Heart right ventricle (tissue), 16 donors: ENCODE data around the gene CD37. TPM values are rescaled to one million over a fixed set of nuclear protein-coding genes. Genes with fewer than 3 reads are reported as not detected.

Experiments used
- ATAC-seq, 8 donors: fragments of 200-7000 bp; cut with Tn5 transposase; one replicate each; pipeline ENCODE4 v1.9.1; 2020; ENCODE audit warnings: mild to moderate bottlenecking in 8 of 8, moderate library complexity in 8 of 8, moderate number of reproducible peaks in 1 of 8
- DNase-seq, 2 donors: peaks; one replicate each; pipeline ENCODE4 v3.0.0-alpha.2; 2020
- H3K27ac ChIP-seq, 10 donors: fragments of 200-600 bp; sonication (generic) in 2 of 10; one replicate each; pipeline versions ENCODE4 v1.5.0 to v1.8.0; 2020 to 2022; ENCODE audit warnings: mild to moderate bottlenecking in 3 of 10
- H3K27me3 ChIP-seq, 7 donors: fragments of 200-600 bp; one replicate each; pipeline ENCODE4 v1.8.0; 2021 to 2022; ENCODE audit warnings: mild to moderate bottlenecking in 2 of 7
- H3K36me3 ChIP-seq, 9 donors: fragments of 200-600 bp; sonication (generic) in 1 of 9; one replicate each; pipeline versions ENCODE4 v1.5.0 to v1.8.0; 2020 to 2022; ENCODE audit warnings: mild to moderate bottlenecking in 2 of 9
- H3K4me1 ChIP-seq, 9 donors: fragments of 200-600 bp; sonication (generic) in 1 of 9; one replicate each; pipeline versions ENCODE4 v1.5.0 to v1.8.0; 2020 to 2022; ENCODE audit warnings: mild to moderate bottlenecking in 4 of 9
- H3K4me3 ChIP-seq, 10 donors: fragments of 200-600 bp; sonication (generic) in 2 of 10; one replicate each; pipeline versions ENCODE4 v1.5.0 to v1.8.0; 2020 to 2022; ENCODE audit warnings: mild to moderate bottlenecking in 7 of 10, moderate library complexity in 2 of 10
- H3K9me3 ChIP-seq, 11 donors: fragments of 200-600 bp in 10 of 11; sonication (generic) in 2 of 11; one replicate each; pipeline versions ENCODE4 v1.5.0 to v1.8.0; 2013 to 2022; ENCODE audit warnings: mild to moderate bottlenecking in 2 of 11, control low read depth in 1 of 11, moderate library complexity in 1 of 11
- CTCF ChIP-seq, 9 donors: fragments of 200-600 bp; sonication (generic) in 2 of 9; IDR thresholded peaks; one replicate each; pipeline versions ENCODE4 v1.5.0 to v1.8.0; 2021 to 2022; ENCODE audit warnings: antibody characterized with exemption in 9 of 9, mild to moderate bottlenecking in 5 of 9, moderate library complexity in 1 of 9
- WGBS, 2 donors: extraction: QIAGEN DNeasy Blood & Tissue Kit; methylation state at CpG; one replicate each; pipeline ENCODE4 v1.1.7; 2013; ENCODE audit warnings: inconsistent platforms in 1 of 2; 5-methylcytosine and 5-hydroxymethylcytosine counted together
- intact Hi-C, 10 donors: fragments of 100-400 bp; cut with DNase I; formaldehyde crosslinking; loops; one replicate each; pipeline versions ENCODE4 v1.11.1 to v1.14.2; 2022
- polyA plus RNA-seq, 2 donors: library from polyadenylated mRNA; stranded (reverse); fragments of 200-250 nt; gene quantifications; one replicate each; pipeline ENCODE4 v1.2.3, GENCODE V29; 2013
- total RNA-seq, 10 donors: library from RNA; stranded (reverse); fragmentation: NEBNext Ultra II Directional in 3 of 10; extraction: Animal tissue kit (Norgen Biotek cat#: 25700) in 3 of 10; gene quantifications; one replicate each; pipeline versions ENCODE4 v1.2.1 to v1.2.4, GENCODE V29; 2021 to 2023
- donor health status: Arrhythmogenic right ventricular cardiomyopathy.
- donor health status: ischemic (EF 13 %, LVEDD 7.1; RV severe dilation, severe dysfunction).
- donor health status: healthy with polysubstance abuse.
- donor health status: DM: no; HTN: yes; CAD: no.
- donor health status: DM: no; HTN: no; CAD: no.
- donor health status: ischemic (EF 25% LVEDD 6.9; RV normal size, moderate dysfunction).
- donor health status: ischemic (EF 25% LVEDD 5.7; RV mildly dilated, moderate dysfunction).
- donor health status: healthy.
- donor health status: DM: yes; HTN: yes; CAD: no.
- donor health status: Ischemic cardiomyopathy.
- donor health status: ischemic (EF 35%, LVEDD 5.7; RV mildly dilated, moderate dysfunction).
- donor health status: nonischemic (EF 11% LVEDD 7.7; RV severe dilation, severe dysfunction).
- donor health status: DM: yes; HTN: yes; CAD: no.
- donor health status: PGD.
- donor health status: ischemic (EF 29% LVEDD 5.4; RV normal size, mild dysfunction).
- donor health status: nonischemic (EF 23%, LVEDD 6.1; RV moderate dilation, normal function).

CD37 gene
- total and polyA plus RNA-seq, 12 donors, result 2.0 to 34.2 (median 3.5) TPM

- ATAC-seq (no peak), DNase-seq (no peak)
- intact Hi-C loops, result loop anchor here in 1 of 10 donors (5.0 kb wide), 1 partner anchor 488 kb away; the partner anchor contains the start of gene PPP1R15A
- no peak for TF ChIP-seq CTCF (IDR thresholded peaks at IDR 0.05)
- 79 to 81% methylated on average over 17 of the region's 17 CpGs for WGBS, 2 donors
- H3K27me3 ChIP-seq, result peaks cover 0 to 31% (median 0%) of the 10 kb centered on the region in 7 donors
- no peaks in the 10 kb centered on the region for H3K9me3 ChIP-seq
- peaks cover 0 to 50% (median 27%) of the 10 kb centered on the region in 9 donors for H3K4me1 ChIP-seq
- H3K36me3 ChIP-seq, result peaks cover 0 to 34% (median 16%) of the 10 kb centered on the region in 9 donors
- peak overlapping the region in 4 of 10 donors; percentile 30 to 47 (median 42) for H3K27ac ChIP-seq
- no peak overlapping the region for H3K4me3 ChIP-seq
Observed at GRCh38 chr19:49359851-49360820, 24.9 kb downstream of the CD37 start.

- ATAC-seq (peak; percentile 44 to 73 (median 65)), DNase-seq (peak; percentile 89 to 92)
- no peaks in the 10 kb centered on the region for H3K9me3 ChIP-seq
- peaks cover 0 to 38% (median 17%) of the 10 kb centered on the region in 9 donors for H3K4me1 ChIP-seq
- H3K27ac ChIP-seq, result peak overlapping the region; percentile 91 to 99 (median 96)
- intact Hi-C loops, result loop anchor here in 3 of 10 donors (2.0 to 5.0 kb wide), 3 partner anchors 23 to 489 kb away; partner anchors contain the start of gene PPP1R15A (in 1 of the 3)
- peaks cover 0 to 31% (median 0%) of the 10 kb centered on the region in 7 donors for H3K27me3 ChIP-seq
- H3K4me3 ChIP-seq, result peak overlapping the region; percentile 65 to 97 (median 82)
- peaks cover 0 to 26% (median 10%) of the 10 kb centered on the region in 9 donors for H3K36me3 ChIP-seq
- TF ChIP-seq CTCF (IDR thresholded peaks at IDR 0.05), result no peak
- WGBS, 2 donors, result 1 to 2% methylated on average over 17 to 27 of the region's 27 CpGs
Observed at GRCh38 chr19:49361438-49362047, 26.3 kb downstream of the CD37 start.

GRCh38 chr19:49362048-49362928, 27.1 kb downstream of the CD37 start, which contains the start of gene TEAD2:
TSS of gene TEAD2 (minus strand) at chr19:49362416. CDS start at chr19:49360075, 2,341 bp downstream.
- 0 to 1% methylated on average over 52 of the region's 52 CpGs for WGBS, 2 donors
- intact Hi-C loops, result loop anchor here in 3 of 10 donors (2.0 to 5.0 kb wide), 3 partner anchors 23 to 490 kb away; partner anchors contain the start of gene PPP1R15A (in 1 of the 3)
- peaks cover 0 to 24% (median 10%) of the 10 kb centered on the region in 9 donors for H3K36me3 ChIP-seq
- no peaks in the 10 kb centered on the region for H3K9me3 ChIP-seq
- TF ChIP-seq CTCF (IDR thresholded peaks at IDR 0.05), result no peak
- peaks cover 0 to 33% (median 14%) of the 10 kb centered on the region in 9 donors for H3K4me1 ChIP-seq
- DNase-seq, result peak; percentile 84 to 90
- H3K27ac ChIP-seq, result peak within 1 kb of the TSS; percentile 91 to 99 (median 96)
- H3K4me3 ChIP-seq, result peak within 1 kb of the TSS; percentile 65 to 97 (median 82)
- peak; percentile 39 to 82 (median 74) for ATAC-seq
- peaks cover 0 to 31% (median 0%) of the 10 kb centered on the region in 7 donors for H3K27me3 ChIP-seq
